UCSD-AML1 (cell line): ENCODE measurements around the gene STPG3.

Experiments used
- DNase-seq: peaks from one replicate; lab custom pipeline; 2025; ENCODE audit not compliant: unreplicated experiment; lab: John Stamatoyannopoulos, UW

The STPG3 gene

DNA sequence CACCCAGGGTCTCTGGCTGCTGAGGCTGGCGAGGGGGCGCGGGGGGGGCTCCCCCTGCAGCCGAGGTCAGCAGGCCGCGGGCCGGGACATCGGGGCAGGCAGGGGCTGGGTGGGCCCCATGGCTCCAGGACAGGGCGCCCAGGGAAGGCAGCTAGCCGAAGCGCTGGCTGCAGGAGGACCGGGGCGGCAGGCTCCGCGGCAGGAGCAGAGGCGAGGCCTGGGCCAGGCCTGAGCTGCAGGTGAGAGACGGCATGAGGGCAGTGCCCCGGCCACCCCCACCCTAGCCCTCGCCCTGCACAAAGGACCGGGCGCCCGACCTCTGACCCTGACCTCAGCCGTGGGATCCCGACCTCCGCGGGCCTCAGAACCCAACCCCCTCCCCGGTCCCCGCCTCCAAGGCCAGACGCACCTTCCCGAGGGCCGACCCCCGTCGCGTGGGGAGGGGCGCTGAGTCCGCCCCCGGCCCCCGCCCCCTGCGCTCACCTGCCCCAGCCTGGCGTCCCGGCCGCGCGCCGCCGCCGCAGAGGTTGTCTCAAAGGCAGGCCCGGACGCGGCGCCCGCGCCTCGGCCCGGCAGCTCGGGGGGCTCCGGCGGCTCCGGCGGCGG lies 29.5 kb upstream of the STPG3 start:
- no peak for DNase-seq

- DNase-seq: no peak
Observed at GRCh38 chr9:137222190-137223077, 28.7 kb upstream of the STPG3 start, which contains the start of gene RNF208. Gene RNF208 (minus strand): TSS chr9:137222240. CDS start chr9:137221212, 1,028 bp downstream.

GRCh38 chr9:137223078-137223970 lies 27.8 kb upstream of the STPG3 start:
- DNase-seq: peak; percentile 99

DNA sequence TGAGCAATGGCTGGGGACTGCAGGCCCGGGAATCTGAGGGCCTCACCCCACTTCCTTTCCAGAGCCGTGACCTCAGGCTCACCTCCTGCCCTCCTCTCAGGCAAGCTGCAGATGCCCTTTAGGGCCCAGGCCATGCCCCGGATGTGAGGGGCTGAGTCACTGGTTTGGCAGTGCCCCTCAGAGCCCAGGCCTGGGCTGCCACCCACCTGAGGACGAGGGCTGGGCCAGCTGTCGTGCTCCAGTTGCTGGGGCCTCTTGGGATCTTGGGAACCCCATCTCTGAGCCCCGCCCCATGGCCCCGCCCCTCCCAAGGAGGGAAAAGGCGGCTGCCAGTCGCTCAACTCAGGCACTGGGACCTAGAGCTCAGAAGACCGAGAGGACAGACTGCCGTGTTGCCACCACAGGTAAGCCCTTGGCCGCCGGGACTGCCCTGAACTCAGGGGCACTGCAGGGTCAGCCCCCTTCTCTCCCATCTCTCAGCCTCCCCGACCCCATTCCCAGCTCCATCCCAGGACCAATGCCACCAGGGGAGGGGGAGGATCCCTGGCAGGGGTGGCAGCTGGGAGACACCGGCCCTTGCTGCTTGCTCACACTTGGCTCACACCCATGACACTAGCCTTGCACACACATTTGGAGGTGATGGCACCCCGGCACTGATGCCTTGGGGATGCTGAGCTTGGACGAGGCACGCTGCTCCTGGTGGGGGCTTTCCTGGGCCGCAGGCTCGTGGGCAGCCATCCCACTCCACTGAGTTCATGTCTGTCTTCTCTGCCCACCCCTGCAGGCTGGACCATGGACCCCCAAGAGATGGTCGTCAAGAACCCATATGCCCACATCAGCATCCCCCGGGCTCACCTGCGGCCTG lies 26.0 kb upstream of the STPG3 start, which contains the start of gene CYSRT1:
TSS of gene CYSRT1 (plus strand) at position 345 of the 865 bp plus-strand sequence. CDS start at position 793, 448 bp downstream.
- DNase-seq: peak; percentile 40

DNA sequence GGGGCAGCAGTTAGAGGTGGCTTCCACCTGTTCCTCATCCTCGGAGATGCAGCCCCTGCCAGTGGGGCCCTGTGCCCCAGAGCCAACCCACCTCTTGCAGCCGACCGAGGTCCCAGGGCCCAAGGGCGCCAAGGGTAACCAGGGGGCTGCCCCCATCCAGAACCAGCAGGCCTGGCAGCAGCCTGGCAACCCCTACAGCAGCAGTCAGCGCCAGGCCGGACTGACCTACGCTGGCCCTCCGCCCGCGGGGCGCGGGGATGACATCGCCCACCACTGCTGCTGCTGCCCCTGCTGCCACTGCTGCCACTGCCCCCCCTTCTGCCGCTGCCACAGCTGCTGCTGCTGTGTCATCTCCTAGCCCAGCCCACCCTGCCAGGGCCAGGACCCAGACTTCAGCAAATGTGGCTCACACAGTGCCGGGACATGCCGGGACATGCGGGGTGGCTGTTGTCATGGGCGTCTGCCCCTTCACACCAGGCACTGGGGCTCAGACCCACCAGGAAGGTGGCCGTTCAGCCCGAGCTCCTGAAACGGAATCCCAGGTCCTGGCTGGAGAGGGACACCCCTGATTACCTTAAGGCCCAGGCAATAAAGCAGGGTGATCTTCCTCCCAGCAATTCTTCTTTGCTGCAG lies 25.3 kb upstream of the STPG3 start:
- DNase-seq: no peak

DNA sequence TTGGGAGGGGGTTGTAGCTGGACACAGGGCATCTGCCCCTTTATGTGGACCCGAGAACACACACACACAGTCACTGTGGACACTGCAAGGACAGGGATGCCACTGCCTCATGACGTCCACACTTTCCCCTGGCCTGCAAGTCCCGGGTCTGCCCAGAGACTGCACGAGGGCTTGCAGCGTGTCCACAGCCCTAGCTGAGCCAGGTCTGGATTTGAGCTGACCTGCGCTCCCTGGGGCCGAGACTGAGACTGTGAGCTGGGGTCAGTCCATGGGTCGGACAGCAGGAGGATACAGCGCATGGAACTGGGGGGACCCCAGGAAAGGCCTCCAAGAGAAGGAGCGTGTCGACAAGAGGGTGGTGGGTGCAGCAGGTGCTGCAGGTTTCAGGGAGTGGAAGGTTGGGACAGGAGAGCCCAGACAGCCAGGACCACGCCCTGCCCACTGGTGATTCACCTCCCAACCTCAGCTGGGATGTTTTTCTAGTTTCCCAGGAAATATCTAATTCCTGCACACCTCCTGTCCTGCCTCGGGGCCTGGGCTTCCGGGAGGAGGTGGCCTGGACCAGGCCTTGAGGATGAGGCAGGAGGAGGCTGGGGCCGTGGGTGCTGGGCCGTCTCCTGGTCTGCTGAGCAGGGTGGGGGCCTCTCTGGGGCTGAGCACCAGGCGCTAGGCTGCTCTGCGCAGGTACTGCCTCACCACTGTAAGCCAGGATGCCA lies 24.6 kb upstream of the STPG3 start:
- no peak for DNase-seq

GRCh38 chr9:137227054-137227852 lies 23.8 kb upstream of the STPG3 start, which contains the start of gene RNF224:
Gene RNF224 (plus strand): TSS chr9:137227502. CDS start chr9:137228336, 834 bp downstream.
- peak; percentile 78 for DNase-seq

DNA sequence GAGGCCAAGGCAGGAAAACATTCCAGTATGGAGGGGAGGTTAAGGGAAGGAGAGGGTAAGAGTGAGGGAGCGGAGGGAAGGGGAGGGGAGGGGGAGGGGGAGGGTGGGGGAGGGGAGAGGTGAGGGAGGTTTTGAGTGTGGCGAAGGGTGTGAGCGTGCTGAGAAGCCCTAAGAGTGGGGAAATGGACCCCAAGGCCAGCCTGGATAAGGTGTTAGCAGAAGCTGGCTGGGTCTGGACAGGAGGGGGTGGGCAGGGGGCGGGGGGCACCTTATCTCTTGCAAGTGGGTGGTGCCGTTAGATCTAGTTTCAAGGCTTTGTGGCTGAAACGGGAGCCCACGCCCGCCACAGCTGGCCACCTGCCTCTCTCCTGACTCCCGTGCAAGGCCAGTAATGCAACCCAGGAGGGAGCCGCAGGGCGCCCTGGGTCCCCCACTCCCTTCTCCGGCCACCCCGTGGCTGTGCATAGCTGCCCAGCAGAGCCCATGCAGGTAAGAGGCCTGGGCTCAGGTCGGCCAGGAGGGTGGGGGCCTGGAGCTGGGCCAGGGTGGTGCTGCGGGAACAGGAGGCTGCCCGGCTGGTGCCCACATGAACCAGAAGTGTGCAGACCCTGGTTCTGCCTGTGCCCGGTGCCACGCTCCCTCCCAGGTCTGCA lies 23.1 kb upstream of the STPG3 start:
- no peak for DNase-seq

- no peak for DNase-seq
Observed at GRCh38 chr9:137228506-137228967, 22.5 kb upstream of the STPG3 start.

GRCh38 chr9:137228968-137229896 lies 21.9 kb upstream of the STPG3 start:
- DNase-seq: no peak

DNA sequence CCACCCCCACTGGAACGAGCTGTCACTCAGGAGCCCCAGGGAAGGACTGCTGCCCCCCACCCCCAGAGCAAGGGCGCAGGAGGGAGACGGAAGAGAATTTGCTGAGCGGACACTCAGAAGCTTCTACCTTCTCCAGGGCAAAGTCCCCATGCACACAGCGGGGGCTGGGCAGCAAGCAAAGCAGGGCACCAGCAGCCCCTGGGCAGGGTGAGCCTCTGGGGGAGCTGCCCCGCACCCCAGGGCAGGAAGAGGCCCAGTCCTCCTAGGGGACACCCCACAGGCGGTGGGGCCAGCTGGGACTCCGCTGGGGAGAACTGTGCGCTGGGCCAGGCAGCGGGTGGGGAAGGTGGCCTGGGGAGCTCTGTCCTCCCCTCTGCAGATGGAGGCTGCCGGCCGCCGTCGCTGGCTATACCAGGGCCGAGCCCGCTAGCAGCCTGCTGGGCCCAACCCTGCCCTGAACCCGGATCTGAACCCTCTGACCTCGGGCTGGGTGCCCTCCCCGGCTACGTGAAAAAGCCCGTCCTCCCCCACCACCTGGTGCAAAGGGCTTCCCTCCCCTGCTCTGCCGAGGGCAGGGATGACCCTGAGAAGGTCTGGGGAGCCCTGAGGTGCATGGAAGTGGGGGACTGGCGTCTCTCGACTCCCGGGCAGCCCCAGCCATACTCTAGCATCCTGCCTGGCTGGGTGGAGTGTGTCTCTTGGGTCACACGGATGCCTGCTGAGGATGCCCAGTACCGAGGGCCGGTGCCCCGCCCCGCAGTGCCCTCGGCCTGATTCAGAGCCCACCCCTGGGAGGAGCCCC lies 21.0 kb upstream of the STPG3 start:
- no peak for DNase-seq

DNA sequence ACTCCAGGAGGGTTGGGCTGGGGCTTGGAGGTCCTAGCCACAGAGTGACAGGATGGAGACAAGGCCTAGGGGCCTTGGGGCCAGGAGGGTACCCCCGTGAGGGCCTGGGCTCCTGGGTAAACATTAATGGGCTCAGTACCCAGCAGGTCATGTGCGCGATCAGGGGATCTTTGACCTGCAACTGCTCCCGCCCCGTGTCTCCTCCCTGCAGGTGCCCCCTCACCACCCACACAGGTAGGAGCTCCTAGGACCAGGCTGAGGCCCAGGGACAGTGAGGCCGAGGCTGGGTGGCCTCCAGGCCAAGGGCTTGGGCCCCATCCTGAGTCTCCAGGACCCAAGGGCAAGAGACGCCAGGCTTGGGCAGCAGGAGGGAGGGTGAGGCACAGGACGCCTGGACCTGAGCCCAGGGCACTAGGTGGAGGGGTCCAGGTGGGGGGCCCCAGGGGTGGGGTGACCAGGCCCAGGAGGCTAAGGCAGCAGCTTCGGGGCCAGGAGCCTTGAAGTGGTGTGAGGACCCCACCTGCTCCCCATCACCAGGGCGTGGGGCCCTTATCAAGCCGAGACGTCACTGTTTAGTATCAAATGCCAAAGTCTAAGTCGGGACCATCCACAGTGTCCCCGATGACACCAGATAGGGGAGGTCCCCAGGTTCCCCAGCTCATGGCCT lies 20.2 kb upstream of the STPG3 start, which contains the start of gene SLC34A3:
TSS of gene SLC34A3 (plus strand) at position 197 of the 667 bp plus-strand sequence. CDS start 802 bp downstream, outside the sequence.
- DNase-seq: no peak

DNA sequence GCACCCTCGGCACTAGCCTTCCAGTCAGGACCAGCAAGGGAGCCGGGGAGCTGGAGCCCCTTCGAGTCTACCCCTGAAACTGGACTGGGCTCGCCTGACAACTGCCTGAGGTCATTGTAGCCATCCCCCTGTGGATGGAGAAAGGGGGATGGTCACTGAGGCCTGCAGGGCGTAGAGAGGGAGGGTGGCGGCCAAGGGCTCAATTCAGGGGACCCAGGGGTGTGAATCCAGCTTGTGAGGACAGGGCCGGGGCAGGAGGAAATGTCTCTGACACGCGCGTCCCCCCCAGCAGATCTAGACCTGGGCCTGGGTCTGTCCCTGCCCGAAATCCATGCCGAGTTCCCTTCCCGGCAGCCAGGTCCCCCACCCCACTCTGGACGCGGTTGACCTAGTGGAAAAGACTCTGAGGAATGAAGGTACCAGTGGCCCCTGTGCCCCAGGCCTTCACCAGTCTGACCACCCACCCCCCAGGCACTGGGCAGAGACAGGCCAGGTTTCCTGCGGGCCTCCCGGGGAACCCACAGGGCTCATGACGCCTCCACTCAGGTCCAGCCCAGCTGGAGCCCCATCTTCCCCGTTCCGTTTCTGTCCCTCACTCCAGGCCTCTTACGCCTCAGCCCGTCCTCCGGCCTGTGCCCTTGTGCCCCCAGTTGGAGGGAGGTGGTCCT lies 19.6 kb upstream of the STPG3 start:
- no peak for DNase-seq

- no peak for DNase-seq
Observed at GRCh38 chr9:137232101-137232500, 19.0 kb upstream of the STPG3 start.
